Measurements from ENCODE around the gene ID3.

DNA sequence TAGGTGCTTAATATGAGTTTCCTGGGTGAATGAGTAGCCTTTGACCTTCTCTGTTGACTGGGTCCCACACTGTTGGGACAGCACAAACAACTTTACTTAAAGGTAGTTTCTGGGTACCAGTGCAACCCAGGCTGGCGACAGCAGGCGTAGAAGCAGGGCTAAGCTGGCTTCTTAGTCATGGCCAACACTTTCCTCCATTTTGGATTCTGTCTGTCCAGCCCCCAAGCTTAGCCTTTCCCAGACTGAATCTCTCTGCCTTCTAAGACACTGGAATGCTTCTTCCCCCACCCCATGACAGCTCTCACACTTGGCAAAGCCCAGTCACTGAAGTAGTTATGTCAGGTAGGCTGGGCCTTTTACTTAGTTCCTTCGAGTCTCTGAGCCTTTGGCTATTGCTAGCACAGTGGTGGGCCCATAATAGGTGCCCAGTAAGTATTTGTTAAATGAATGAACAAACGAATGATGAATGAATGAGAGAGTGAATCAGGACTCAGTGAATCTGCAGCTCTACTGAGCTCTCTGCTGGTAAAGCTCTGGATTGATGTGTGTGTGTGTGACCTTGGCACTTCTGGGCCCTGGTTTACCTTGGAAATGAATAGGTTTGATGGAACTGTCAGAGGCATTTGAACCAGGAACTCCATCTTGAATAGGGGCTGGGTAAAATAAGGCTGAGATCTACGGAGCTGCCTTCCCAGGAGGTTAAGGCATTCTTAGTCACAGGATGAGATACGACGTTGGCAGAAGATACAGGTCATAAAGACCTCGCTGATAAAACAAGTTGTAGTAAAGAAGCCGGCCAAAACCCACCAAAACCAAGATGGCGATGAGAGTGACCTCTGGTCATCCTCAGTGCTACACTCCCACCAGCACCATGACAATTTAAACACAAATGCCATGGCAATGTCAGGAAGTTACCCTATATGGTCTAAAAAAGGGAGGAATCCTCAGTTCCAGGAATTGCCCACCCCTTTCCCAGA is 37.4 kb upstream of the ID3 start:
- TF ChIP-seq, protein P1, sequence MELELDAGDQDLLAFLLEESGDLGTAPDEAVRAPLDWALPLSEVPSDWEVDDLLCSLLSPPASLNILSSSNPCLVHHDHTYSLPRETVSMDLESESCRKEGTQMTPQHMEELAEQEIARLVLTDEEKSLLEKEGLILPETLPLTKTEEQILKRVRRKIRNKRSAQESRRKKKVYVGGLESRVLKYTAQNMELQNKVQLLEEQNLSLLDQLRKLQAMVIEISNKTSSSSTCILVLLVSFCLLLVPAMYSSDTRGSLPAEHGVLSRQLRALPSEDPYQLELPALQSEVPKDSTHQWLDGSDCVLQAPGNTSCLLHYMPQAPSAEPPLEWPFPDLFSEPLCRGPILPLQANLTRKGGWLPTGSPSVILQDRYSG (tag; conservative IDR thresholded peaks at IDR 0.05; ENCODE audit: low read depth) = peak; percentile 95
- TF ChIP-seq RFX5 (IDR thresholded peaks at IDR 0.05; ENCODE audit: low read depth, low read length) (no peak), BMI1 (IDR thresholded peaks at IDR 0.05; ENCODE audit: low read length) (no peak), ZNF507 (tag; conservative IDR thresholded peaks at IDR 0.05) (no peak), CBX5 (IDR thresholded peaks at IDR 0.05; ENCODE audit: borderline replicate concordance, low read depth) (no peak), ZNF232 (CRISPR knock-in tag; IDR thresholded peaks at IDR 0.05) (no peak), PYGO2 (tag; IDR thresholded peaks at IDR 0.05) (peak; percentile 90), ZNF696 (CRISPR knock-in tag; conservative IDR thresholded peaks at IDR 0.05) (no peak), RNF2 (IDR thresholded peaks at IDR 0.05) (no peak), EP300 (IDR thresholded peaks at IDR 0.05; ENCODE audit: low read length) (no peak), ZNF354B (CRISPR knock-in tag; IDR thresholded peaks at IDR 0.05) (peak; percentile 45; the same call in 1 of the 2 replicates), ZNF644 (tag; IDR thresholded peaks at IDR 0.05; ENCODE audit: low read depth) (peak; percentile 92)
- TF ChIP-seq, protein P2, sequence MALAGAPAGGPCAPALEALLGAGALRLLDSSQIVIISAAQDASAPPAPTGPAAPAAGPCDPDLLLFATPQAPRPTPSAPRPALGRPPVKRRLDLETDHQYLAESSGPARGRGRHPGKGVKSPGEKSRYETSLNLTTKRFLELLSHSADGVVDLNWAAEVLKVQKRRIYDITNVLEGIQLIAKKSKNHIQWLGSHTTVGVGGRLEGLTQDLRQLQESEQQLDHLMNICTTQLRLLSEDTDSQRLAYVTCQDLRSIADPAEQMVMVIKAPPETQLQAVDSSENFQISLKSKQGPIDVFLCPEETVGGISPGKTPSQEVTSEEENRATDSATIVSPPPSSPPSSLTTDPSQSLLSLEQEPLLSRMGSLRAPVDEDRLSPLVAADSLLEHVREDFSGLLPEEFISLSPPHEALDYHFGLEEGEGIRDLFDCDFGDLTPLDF (CRISPR knock-in tag; IDR thresholded peaks at IDR 0.05) = no peak
